Kasumi-1 (cell line): ENCODE results near the gene TAX1BP3.
A peak's percentile ranks its signal among the peaks of the same experiment; 100 is the strongest.
"Not testable (repeated sequence)": the region's sequence is repeated elsewhere in the genome, so short reads cannot be mapped to it uniquely, and the experiment has no call there.

Experiments
- DNase-seq, 2 experiments: peaks; one replicate each; lab custom pipeline; 2025; lab: John Stamatoyannopoulos, UW

Gene TAX1BP3

GRCh38 chr17:3668279-3669084 is at the start of gene TAX1BP3, which contains the start of gene EMC6:
TSS of gene TAX1BP3 (minus strand) at chr17:3668578. CDS start at chr17:3668526, 52 bp downstream.
TSS of gene EMC6 (plus strand) at chr17:3668812. CDS start at chr17:3669147, 335 bp downstream.
- peak; percentile 77 to 83 for DNase-seq

- no peak for DNase-seq
Observed at GRCh38 chr17:3715296-3715695, 46.9 kb upstream of the TAX1BP3 start.

- no peak for DNase-seq
Observed at GRCh38 chr17:3712811-3713463, 44.6 kb upstream of the TAX1BP3 start.

GRCh38 chr17:3710951-3711383 is 42.6 kb upstream of the TAX1BP3 start:
- peak; percentile 61 to 68 for DNase-seq

- no peak for DNase-seq
Observed at GRCh38 chr17:3708366-3708765, 40.0 kb upstream of the TAX1BP3 start.

- not testable (repeated sequence) for DNase-seq
Observed at GRCh38 chr17:3705718-3705984, 37.3 kb upstream of the TAX1BP3 start.

GRCh38 chr17:3704931-3705717 is 36.7 kb upstream of the TAX1BP3 start:
- no peak for DNase-seq

- DNase-seq: not testable (repeated sequence)
Observed at GRCh38 chr17:3702041-3702539, 33.7 kb upstream of the TAX1BP3 start.

- no peak for DNase-seq
Observed at GRCh38 chr17:3699951-3700350, 31.6 kb upstream of the TAX1BP3 start.

GRCh38 chr17:3698139-3698538 is 29.8 kb upstream of the TAX1BP3 start:
- DNase-seq: no peak

- DNase-seq: no peak
Observed at GRCh38 chr17:3697103-3697476, 28.7 kb upstream of the TAX1BP3 start.

- DNase-seq: peak in 1 of 2 experiments; percentile 0
Observed at GRCh38 chr17:3695723-3696411, 27.5 kb upstream of the TAX1BP3 start, which contains the start of gene P2RX5. TSS of gene P2RX5 (minus strand) at chr17:3696155. CDS start at chr17:3696005, 150 bp downstream.

- no peak for DNase-seq
Observed at GRCh38 chr17:3695129-3695722, 26.8 kb upstream of the TAX1BP3 start.

- no peak for DNase-seq
Observed at GRCh38 chr17:3693829-3694231, 25.5 kb upstream of the TAX1BP3 start.

- DNase-seq: no peak
Observed at GRCh38 chr17:3693141-3693540, 24.8 kb upstream of the TAX1BP3 start.

GRCh38 chr17:3692346-3692745 is 24.0 kb upstream of the TAX1BP3 start:
- no peak for DNase-seq

GRCh38 chr17:3691617-3692067 is 23.3 kb upstream of the TAX1BP3 start:
- DNase-seq: no peak

GRCh38 chr17:3690094-3690715 is 21.8 kb upstream of the TAX1BP3 start:
- no peak for DNase-seq

GRCh38 chr17:3689262-3690093 is 21.1 kb upstream of the TAX1BP3 start:
- DNase-seq: no peak

GRCh38 chr17:3688852-3689261 is 20.5 kb upstream of the TAX1BP3 start:
- DNase-seq: no peak
